ENCODE results near the gene LINS1.

DNA sequence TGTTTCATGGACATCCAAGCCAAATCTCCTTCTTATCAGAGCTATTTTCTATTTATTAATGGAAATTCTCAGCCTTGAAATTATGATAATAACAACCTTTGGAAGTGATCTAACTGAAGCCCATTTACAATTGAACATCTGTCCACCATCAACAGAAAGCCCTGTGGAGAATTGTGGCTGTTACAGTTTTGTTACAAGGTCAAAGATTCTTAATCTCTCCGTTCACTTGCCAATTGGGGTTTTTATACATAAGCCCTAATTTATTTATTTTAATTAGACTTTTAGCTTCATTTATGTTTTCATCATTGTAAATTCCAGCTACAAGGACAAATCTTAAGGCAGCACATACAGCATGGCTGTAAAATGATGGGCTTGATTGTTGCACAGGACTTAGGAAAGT lies 76.5 kb downstream of the LINS1 start:
- TF ChIP-seq ZFX (IDR thresholded peaks at IDR 0.05), result no peak
- TF ChIP-seq, protein P1, sequence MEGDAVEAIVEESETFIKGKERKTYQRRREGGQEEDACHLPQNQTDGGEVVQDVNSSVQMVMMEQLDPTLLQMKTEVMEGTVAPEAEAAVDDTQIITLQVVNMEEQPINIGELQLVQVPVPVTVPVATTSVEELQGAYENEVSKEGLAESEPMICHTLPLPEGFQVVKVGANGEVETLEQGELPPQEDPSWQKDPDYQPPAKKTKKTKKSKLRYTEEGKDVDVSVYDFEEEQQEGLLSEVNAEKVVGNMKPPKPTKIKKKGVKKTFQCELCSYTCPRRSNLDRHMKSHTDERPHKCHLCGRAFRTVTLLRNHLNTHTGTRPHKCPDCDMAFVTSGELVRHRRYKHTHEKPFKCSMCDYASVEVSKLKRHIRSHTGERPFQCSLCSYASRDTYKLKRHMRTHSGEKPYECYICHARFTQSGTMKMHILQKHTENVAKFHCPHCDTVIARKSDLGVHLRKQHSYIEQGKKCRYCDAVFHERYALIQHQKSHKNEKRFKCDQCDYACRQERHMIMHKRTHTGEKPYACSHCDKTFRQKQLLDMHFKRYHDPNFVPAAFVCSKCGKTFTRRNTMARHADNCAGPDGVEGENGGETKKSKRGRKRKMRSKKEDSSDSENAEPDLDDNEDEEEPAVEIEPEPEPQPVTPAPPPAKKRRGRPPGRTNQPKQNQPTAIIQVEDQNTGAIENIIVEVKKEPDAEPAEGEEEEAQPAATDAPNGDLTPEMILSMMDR (conservative IDR thresholded peaks at IDR 0.05), result no peak

Measured in C4-2B (cell line).